NCI-H146 treated with DMSO at 0.1 percent for 48 hours (cell line): ENCODE measurements around the gene HECTD4.

ENCODE experiments used
- DNase-seq: peaks from one replicate; lab custom pipeline; 2025; ENCODE audit not compliant: unreplicated experiment; lab: John Stamatoyannopoulos, UW

HECTD4 gene

GRCh38 chr12:112217647-112218046, 164.6 kb downstream of the HECTD4 start:
- DNase-seq = no peak

- DNase-seq = no peak
Observed at GRCh38 chr12:112216223-112216622, 166.0 kb downstream of the HECTD4 start.

GRCh38 chr12:112214064-112214463, 168.2 kb downstream of the HECTD4 start:
- no peak for DNase-seq

- no peak for DNase-seq
Observed at GRCh38 chr12:112208301-112208910, 173.8 kb downstream of the HECTD4 start.

GRCh38 chr12:112207397-112207924, 174.8 kb downstream of the HECTD4 start:
- no peak for DNase-seq

GRCh38 chr12:112206944-112207343, 175.3 kb downstream of the HECTD4 start:
- no peak for DNase-seq

GRCh38 chr12:112199136-112199535, 183.1 kb downstream of the HECTD4 start:
- no peak for DNase-seq

- peak; percentile 22 for DNase-seq
Observed at GRCh38 chr12:112198120-112198733, 184.0 kb downstream of the HECTD4 start.

GRCh38 chr12:112196196-112196875, 185.9 kb downstream of the HECTD4 start:
- no peak for DNase-seq

GRCh38 chr12:112194601-112195247, 187.5 kb downstream of the HECTD4 start:
- DNase-seq = no peak

GRCh38 chr12:112192475-112192874, 189.8 kb downstream of the HECTD4 start:
- DNase-seq = no peak

GRCh38 chr12:112191840-112192321, 190.3 kb downstream of the HECTD4 start:
- no peak for DNase-seq

- DNase-seq = no peak
Observed at GRCh38 chr12:112191201-112191600, 191.0 kb downstream of the HECTD4 start.

- peak; percentile 49 for DNase-seq
Observed at GRCh38 chr12:112190231-112191025, 191.8 kb downstream of the HECTD4 start.

- DNase-seq = no peak
Observed at GRCh38 chr12:112188130-112188830, 194.0 kb downstream of the HECTD4 start.

- DNase-seq = no peak
Observed at GRCh38 chr12:112185093-112185923, 196.9 kb downstream of the HECTD4 start.

- no peak for DNase-seq
Observed at GRCh38 chr12:112184056-112184887, 198.0 kb downstream of the HECTD4 start.
